DOHH2 (cell line): ENCODE measurements around the gene ZRANB3.

ENCODE experiments used
- EZH2phosphoT487 ChIP-seq: fragments of 200-600 bp; sonication (generic); IDR thresholded peaks from 2 replicates; pipeline ENCODE4 v1.6.1; 2017; ENCODE audit warnings: borderline replicate concordance, mild to moderate bottlenecking, antibody characterized with exemption, low read length, moderate library complexity, mixed read lengths
- TF ChIP-seq, protein P1 (sequence below): fragments of 200-600 bp; sonication (generic); IDR thresholded peaks from one replicate; pipeline ENCODE4 v1.5.1; 2014; ENCODE audit warnings: antibody characterized with exemption, mild to moderate bottlenecking, low read depth, low read length; ENCODE audit not compliant: poor library complexity, severe bottlenecking

DNA sequence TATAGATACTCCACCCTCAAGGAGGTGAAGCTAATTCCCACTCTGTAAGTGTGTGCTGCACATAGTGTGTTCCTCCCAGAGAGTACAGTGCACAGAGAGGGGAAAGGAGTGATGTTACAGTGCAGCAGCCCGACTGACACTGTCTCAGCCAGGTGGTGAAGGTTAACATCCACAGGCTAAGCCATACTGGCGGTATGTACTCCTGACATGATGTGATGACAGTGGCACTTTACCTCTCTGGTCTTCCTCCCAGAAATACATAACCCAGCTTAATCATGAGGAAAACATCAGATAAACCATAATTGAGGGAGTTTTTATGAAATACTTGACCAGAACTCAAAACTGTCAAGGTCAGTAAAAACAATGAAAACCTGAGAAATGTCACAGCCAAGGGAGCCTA lies 371.8 kb downstream of the ZRANB3 start:
- TF ChIP-seq, protein P1, sequence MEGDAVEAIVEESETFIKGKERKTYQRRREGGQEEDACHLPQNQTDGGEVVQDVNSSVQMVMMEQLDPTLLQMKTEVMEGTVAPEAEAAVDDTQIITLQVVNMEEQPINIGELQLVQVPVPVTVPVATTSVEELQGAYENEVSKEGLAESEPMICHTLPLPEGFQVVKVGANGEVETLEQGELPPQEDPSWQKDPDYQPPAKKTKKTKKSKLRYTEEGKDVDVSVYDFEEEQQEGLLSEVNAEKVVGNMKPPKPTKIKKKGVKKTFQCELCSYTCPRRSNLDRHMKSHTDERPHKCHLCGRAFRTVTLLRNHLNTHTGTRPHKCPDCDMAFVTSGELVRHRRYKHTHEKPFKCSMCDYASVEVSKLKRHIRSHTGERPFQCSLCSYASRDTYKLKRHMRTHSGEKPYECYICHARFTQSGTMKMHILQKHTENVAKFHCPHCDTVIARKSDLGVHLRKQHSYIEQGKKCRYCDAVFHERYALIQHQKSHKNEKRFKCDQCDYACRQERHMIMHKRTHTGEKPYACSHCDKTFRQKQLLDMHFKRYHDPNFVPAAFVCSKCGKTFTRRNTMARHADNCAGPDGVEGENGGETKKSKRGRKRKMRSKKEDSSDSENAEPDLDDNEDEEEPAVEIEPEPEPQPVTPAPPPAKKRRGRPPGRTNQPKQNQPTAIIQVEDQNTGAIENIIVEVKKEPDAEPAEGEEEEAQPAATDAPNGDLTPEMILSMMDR: no peak
- no peak for TF ChIP-seq EZH2phosphoT487
